ENCODE data around the gene DOK4.

Gene DOK4

DNA sequence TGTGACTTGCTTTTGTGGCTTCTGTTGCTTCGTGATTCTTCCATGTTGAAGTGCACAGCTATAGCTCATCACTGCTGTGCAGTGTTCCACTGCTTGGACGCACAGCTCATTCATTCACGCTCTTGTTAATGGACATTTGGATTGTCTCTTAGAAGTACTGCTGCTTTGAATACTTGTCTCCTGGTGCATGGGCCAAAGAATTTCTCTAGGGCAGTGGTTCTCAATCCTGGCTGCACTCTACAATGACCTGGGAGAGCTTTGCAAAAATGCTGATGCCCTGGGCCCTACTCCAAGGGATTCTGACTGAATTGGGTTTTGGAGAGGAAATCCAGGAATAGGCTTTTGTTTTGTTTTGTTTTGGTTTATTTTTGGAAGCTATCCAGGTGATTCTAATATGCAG lies 61.7 kb downstream of the DOK4 start:
- no peak for DNase-seq (ENCODE audit: low spot score)
- no peak overlapping the region for H3K27ac ChIP-seq
- no peak overlapping the region for H3K4me3 ChIP-seq
- TF ChIP-seq, protein P1, sequence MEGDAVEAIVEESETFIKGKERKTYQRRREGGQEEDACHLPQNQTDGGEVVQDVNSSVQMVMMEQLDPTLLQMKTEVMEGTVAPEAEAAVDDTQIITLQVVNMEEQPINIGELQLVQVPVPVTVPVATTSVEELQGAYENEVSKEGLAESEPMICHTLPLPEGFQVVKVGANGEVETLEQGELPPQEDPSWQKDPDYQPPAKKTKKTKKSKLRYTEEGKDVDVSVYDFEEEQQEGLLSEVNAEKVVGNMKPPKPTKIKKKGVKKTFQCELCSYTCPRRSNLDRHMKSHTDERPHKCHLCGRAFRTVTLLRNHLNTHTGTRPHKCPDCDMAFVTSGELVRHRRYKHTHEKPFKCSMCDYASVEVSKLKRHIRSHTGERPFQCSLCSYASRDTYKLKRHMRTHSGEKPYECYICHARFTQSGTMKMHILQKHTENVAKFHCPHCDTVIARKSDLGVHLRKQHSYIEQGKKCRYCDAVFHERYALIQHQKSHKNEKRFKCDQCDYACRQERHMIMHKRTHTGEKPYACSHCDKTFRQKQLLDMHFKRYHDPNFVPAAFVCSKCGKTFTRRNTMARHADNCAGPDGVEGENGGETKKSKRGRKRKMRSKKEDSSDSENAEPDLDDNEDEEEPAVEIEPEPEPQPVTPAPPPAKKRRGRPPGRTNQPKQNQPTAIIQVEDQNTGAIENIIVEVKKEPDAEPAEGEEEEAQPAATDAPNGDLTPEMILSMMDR (IDR thresholded peaks at IDR 0.05) = no peak

DNA sequence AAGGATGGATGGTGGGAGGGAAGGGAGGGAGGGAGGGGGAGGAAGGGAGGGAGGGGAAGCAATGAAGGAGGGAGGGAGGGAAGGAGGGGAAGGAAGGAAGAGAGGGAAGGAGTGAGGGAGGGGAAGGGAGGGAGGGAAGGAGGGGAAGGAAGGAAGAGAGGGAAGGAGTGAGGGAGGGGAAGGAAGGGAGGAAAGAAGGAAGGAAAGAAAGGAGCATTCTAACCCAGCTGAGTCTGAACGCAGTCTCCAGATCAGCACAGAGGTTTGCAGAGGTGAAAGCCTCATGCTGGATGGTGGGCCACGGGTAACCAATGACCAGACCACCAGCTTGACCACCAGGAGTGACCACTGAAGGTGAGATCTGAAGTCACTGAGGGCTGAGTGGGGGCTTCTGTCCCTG lies 63.1 kb downstream of the DOK4 start:
- H3K27ac ChIP-seq = no peak overlapping the region
- DNase-seq (ENCODE audit: low spot score) = no peak
- TF ChIP-seq, protein P1 (IDR thresholded peaks at IDR 0.05) = no peak
- no peak overlapping the region for H3K4me3 ChIP-seq

DNA sequence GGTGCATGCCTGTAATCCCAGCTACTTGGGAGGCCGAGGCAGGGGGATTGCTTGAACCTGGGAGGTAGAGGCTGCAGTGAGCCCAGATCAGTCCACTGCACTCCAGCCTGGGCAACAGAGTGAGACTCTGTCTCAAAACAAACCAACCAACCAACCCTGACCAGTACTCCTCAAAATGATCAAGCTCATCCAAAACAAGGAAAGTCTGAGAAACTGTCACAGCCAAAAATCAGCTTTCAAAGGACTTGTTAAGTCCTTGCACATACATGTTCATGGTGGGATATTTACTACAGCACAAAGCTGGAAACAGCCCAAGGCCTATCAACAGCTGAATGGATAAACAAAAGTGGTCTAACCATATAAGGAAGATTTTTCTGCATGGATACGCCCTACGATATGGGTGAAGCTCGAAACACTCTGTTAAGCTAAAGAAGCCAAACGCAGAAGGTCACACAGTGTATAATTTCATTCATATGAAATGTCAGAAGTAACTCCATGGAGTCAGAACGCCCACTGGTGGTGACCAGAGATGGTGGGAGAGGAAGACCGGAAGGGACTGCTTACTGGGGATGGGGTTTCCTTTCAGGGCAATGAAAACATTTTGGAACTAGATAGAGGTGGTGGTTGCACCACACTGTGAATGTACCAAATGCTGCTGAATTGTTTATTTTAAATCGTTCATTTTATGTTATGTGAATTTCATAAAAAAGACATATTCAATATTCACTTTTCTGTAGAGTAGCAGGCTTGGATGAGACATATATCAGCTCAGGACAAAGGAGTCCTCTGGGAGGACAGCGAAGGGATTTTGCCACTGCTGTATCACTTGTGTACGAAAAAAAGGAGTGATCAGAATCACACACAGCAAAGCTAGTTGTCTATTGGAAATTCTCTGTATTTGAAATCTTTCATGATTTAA lies 64.0 kb downstream of the DOK4 start:
- H3K4me3 ChIP-seq = no peak overlapping the region
- TF ChIP-seq, protein P1 (IDR thresholded peaks at IDR 0.05) = peak; percentile 81
- DNase-seq (ENCODE audit: low spot score) = no peak
- H3K27ac ChIP-seq = peak overlapping the region; percentile 28 to 42

All from coronary artery (tissue), 2 donors.